Activated CD8-positive, alpha-beta memory T cell treated with anti-CD3 and anti-CD28 coated beads, Interleukin-2, amount 10 ng/mL, durations not matched to agents 7 days and 5 days (primary cell): Measurements from ENCODE around the gene DDC. TPM values are rescaled to one million over a fixed set of nuclear protein-coding genes. Genes with fewer than 3 reads are reported as not detected.

ENCODE experiments used
- ATAC-seq: fragments of 150-1000 bp; cut with Tn5 transposase; one replicate; pipeline ENCODE4 v1.10.0; 2021; ENCODE audit warnings: moderate library complexity
- CTCF ChIA-PET: fragments of 350-600 bp; sonication (Branson Sonifier 250); formaldehyde crosslinking; loops from one replicate; lab custom pipeline; 2021; ENCODE audit warnings: antibody characterized with exemption; lab: Charles Lee
- DNase-seq: peaks from one replicate; pipeline ENCODE4 v3.0.0-alpha.2; 2020
- H3K27ac Mint-ChIP-seq: one replicate; pipeline ENCODE4 v1.8.0; 2021; ENCODE audit warnings: mild to moderate bottlenecking, mixed read lengths
- H3K27me3 Mint-ChIP-seq: one replicate; pipeline ENCODE4 v1.8.0; 2021; ENCODE audit warnings: mixed read lengths
- H3K36me3 Mint-ChIP-seq: one replicate; pipeline ENCODE4 v1.8.0; 2021; ENCODE audit warnings: mild to moderate bottlenecking, mixed read lengths
- H3K4me1 Mint-ChIP-seq: one replicate; pipeline ENCODE4 v1.8.0; 2021; ENCODE audit warnings: mixed read lengths
- H3K4me3 Mint-ChIP-seq: one replicate; pipeline ENCODE4 v1.8.0; 2021; ENCODE audit warnings: mild to moderate bottlenecking, moderate library complexity, mixed read lengths
- H3K9me3 Mint-ChIP-seq: one replicate; pipeline ENCODE4 v1.8.0; 2022; ENCODE audit warnings: low read depth, mixed read lengths
- total RNA-seq, 2 experiments: library from RNA; stranded (reverse); gene quantifications; one replicate each; pipeline ENCODE4 v1.2.3, GENCODE V29; 2021

DDC gene
- total RNA-seq, 2 experiments from 2014 or later, result not detected

GRCh38 chr7:50513166-50513871 is 51.9 kb downstream of the DDC start:
- H3K4me3 Mint-ChIP-seq, result no peak overlapping the region
- peaks cover 6% of the 10 kb centered on the region for H3K9me3 Mint-ChIP-seq
- H3K27ac Mint-ChIP-seq, result no peak overlapping the region
- DNase-seq (no peak), ATAC-seq (no peak)
- H3K27me3 Mint-ChIP-seq, result peaks cover 44% of the 10 kb centered on the region
- no peaks in the 10 kb centered on the region for H3K36me3 Mint-ChIP-seq
- H3K4me1 Mint-ChIP-seq, result no peaks in the 10 kb centered on the region
- CTCF ChIA-PET, result no interaction called here

GRCh38 chr7:50512384-50512783 is 52.8 kb downstream of the DDC start:
- Mint-ChIP-seq H3K27ac (no peak overlapping the region), H3K9me3 (peaks cover 6% of the 10 kb centered on the region), H3K27me3 (peaks cover 40% of the 10 kb centered on the region), H3K4me1 (no peaks in the 10 kb centered on the region), H3K36me3 (no peaks in the 10 kb centered on the region), H3K4me3 (no peak overlapping the region)
- ATAC-seq, result no peak
- CTCF ChIA-PET, result no interaction called here
- DNase-seq, result no peak

GRCh38 chr7:50509459-50509858 is 55.7 kb downstream of the DDC start:
- no peak overlapping the region for H3K4me3 Mint-ChIP-seq
- CTCF ChIA-PET, result interaction anchor here (1.3 kb wide), 1 partner anchor 42 kb away, joined by 6 read pairs; no protein-coding TSS in a partner anchor
- no peak for ATAC-seq

GRCh38 chr7:50508471-50508943 is 56.7 kb downstream of the DDC start:
- ATAC-seq (no peak), DNase-seq (no peak)
- Mint-ChIP-seq H3K27me3 (peaks cover 5% of the 10 kb centered on the region), H3K4me3 (no peak overlapping the region), H3K4me1 (no peaks in the 10 kb centered on the region), H3K9me3 (no peaks in the 10 kb centered on the region), H3K27ac (no peak overlapping the region), H3K36me3 (no peaks in the 10 kb centered on the region)
- CTCF ChIA-PET, result no interaction called here

More at GRCh38 chr7:50509459-50509858, 55.7 kb downstream of the DDC start:
- peaks cover 12% of the 10 kb centered on the region for H3K27me3 Mint-ChIP-seq
- no peaks in the 10 kb centered on the region for H3K9me3 Mint-ChIP-seq
- no peaks in the 10 kb centered on the region for H3K36me3 Mint-ChIP-seq
- DNase-seq, result no peak
- H3K27ac Mint-ChIP-seq, result no peak overlapping the region
- H3K4me1 Mint-ChIP-seq, result no peaks in the 10 kb centered on the region

- H3K27ac Mint-ChIP-seq, result no peak overlapping the region
- CTCF ChIA-PET, result no interaction called here
- H3K4me3 Mint-ChIP-seq, result no peak overlapping the region
- ATAC-seq (no peak), DNase-seq (no peak)
- H3K9me3 Mint-ChIP-seq, result no peaks in the 10 kb centered on the region
- H3K4me1 Mint-ChIP-seq, result no peaks in the 10 kb centered on the region
- H3K27me3 Mint-ChIP-seq, result peaks cover 5% of the 10 kb centered on the region
- no peaks in the 10 kb centered on the region for H3K36me3 Mint-ChIP-seq
These were observed 57.2 kb downstream of the DDC start for GRCh38 chr7:50507898-50508470.

- Mint-ChIP-seq H3K4me1 (no peaks in the 10 kb centered on the region), H3K36me3 (no peaks in the 10 kb centered on the region), H3K27me3 (no peaks in the 10 kb centered on the region), H3K27ac (no peak overlapping the region), H3K4me3 (no peak overlapping the region), H3K9me3 (no peaks in the 10 kb centered on the region)
- ATAC-seq (no peak), DNase-seq (no peak)
- CTCF ChIA-PET, result no interaction called here
These were observed 59.5 kb downstream of the DDC start for GRCh38 chr7:50505553-50506210.

- Mint-ChIP-seq H3K4me3 (no peak overlapping the region), H3K4me1 (no peaks in the 10 kb centered on the region), H3K27ac (no peak overlapping the region), H3K27me3 (no peaks in the 10 kb centered on the region), H3K36me3 (no peaks in the 10 kb centered on the region), H3K9me3 (no peaks in the 10 kb centered on the region)
- CTCF ChIA-PET, result no interaction called here
- ATAC-seq (no peak), DNase-seq (no peak)
These were observed 60.3 kb downstream of the DDC start for GRCh38 chr7:50504646-50505546.

- no peak for ATAC-seq
- peaks cover 13% of the 10 kb centered on the region for H3K27me3 Mint-ChIP-seq
- no peak overlapping the region for H3K4me3 Mint-ChIP-seq
- CTCF ChIA-PET, result no interaction called here
- no peaks in the 10 kb centered on the region for H3K36me3 Mint-ChIP-seq
- DNase-seq, result no peak
- H3K4me1 Mint-ChIP-seq, result no peaks in the 10 kb centered on the region
- H3K9me3 Mint-ChIP-seq, result no peaks in the 10 kb centered on the region
- no peak overlapping the region for H3K27ac Mint-ChIP-seq
These were observed 62.3 kb downstream of the DDC start for GRCh38 chr7:50502947-50503346.

GRCh38 chr7:50502001-50502684 is 63.1 kb downstream of the DDC start:
- no peak overlapping the region for H3K27ac Mint-ChIP-seq
- DNase-seq (no peak), ATAC-seq (no peak)
- no peaks in the 10 kb centered on the region for H3K9me3 Mint-ChIP-seq
- H3K36me3 Mint-ChIP-seq, result no peaks in the 10 kb centered on the region
- CTCF ChIA-PET, result no interaction called here
- H3K4me3 Mint-ChIP-seq, result no peak overlapping the region
- H3K27me3 Mint-ChIP-seq, result peaks cover 21% of the 10 kb centered on the region
- peaks cover 2% of the 10 kb centered on the region for H3K4me1 Mint-ChIP-seq

- CTCF ChIA-PET, result no interaction called here
- DNase-seq (no peak), ATAC-seq (no peak)
- Mint-ChIP-seq H3K36me3 (no peaks in the 10 kb centered on the region), H3K27ac (no peak overlapping the region), H3K4me1 (peaks cover 5% of the 10 kb centered on the region), H3K4me3 (no peak overlapping the region), H3K27me3 (peaks cover 27% of the 10 kb centered on the region), H3K9me3 (no peaks in the 10 kb centered on the region)
These were observed 66.1 kb downstream of the DDC start for GRCh38 chr7:50499092-50499491.

- H3K27me3 Mint-ChIP-seq, result peaks cover 33% of the 10 kb centered on the region
- H3K9me3 Mint-ChIP-seq, result no peaks in the 10 kb centered on the region
- no peak overlapping the region for H3K27ac Mint-ChIP-seq
- DNase-seq (no peak), ATAC-seq (no peak)
- peaks cover 8% of the 10 kb centered on the region for H3K4me1 Mint-ChIP-seq
- H3K36me3 Mint-ChIP-seq, result no peaks in the 10 kb centered on the region
- H3K4me3 Mint-ChIP-seq, result no peak overlapping the region
- CTCF ChIA-PET, result interaction anchor here (0.9 to 1.3 kb wide), 2 partner anchors 30 to 663 kb away, joined by 3 to 4 read pairs; no protein-coding TSS in a partner anchor
These were observed 67.2 kb downstream of the DDC start for GRCh38 chr7:50497968-50498367.

GRCh38 chr7:50497068-50497642 is 68.0 kb downstream of the DDC start:
- H3K27ac Mint-ChIP-seq, result no peak overlapping the region
- DNase-seq (no peak), ATAC-seq (no peak)
- peaks cover 38% of the 10 kb centered on the region for H3K27me3 Mint-ChIP-seq
- H3K9me3 Mint-ChIP-seq, result no peaks in the 10 kb centered on the region
- peaks cover 8% of the 10 kb centered on the region for H3K4me1 Mint-ChIP-seq
- H3K4me3 Mint-ChIP-seq, result no peak overlapping the region
- CTCF ChIA-PET, result interaction anchor here (1.3 kb wide), 1 partner anchor 30 kb away, joined by 4 read pairs; no protein-coding TSS in a partner anchor
- H3K36me3 Mint-ChIP-seq, result no peaks in the 10 kb centered on the region
